GM19467 (cell line): ENCODE results near the gene SPSB1.

ENCODE experiments used
- ATAC-seq: cut with Tn5 transposase; IDR thresholded peaks from one replicate; pipeline ENCODE4 v1.9.1; 2021; ENCODE audit warnings: mild to moderate bottlenecking, moderate library complexity; ENCODE audit not compliant: unreplicated experiment

Gene SPSB1

GRCh38 chr1:9278585-9279153 lies 14.0 kb upstream of the SPSB1 start:
- no peak for ATAC-seq

- ATAC-seq, result no peak
Observed at GRCh38 chr1:9279172-9279840, 13.4 kb upstream of the SPSB1 start.

- no peak for ATAC-seq
Observed at GRCh38 chr1:9280015-9280860, 12.5 kb upstream of the SPSB1 start.

- no peak for ATAC-seq
Observed at GRCh38 chr1:9281071-9281827, 11.4 kb upstream of the SPSB1 start.

- no peak for ATAC-seq
Observed at GRCh38 chr1:9281908-9282695, 10.6 kb upstream of the SPSB1 start.

- ATAC-seq, result no peak
Observed at GRCh38 chr1:9282696-9282955, 10.1 kb upstream of the SPSB1 start.

- ATAC-seq, result no peak
Observed at GRCh38 chr1:9284061-9284460, 8.6 kb upstream of the SPSB1 start.

- no peak for ATAC-seq
Observed at GRCh38 chr1:9286556-9286955, 6.1 kb upstream of the SPSB1 start.

GRCh38 chr1:9289090-9289534 lies 3.6 kb upstream of the SPSB1 start:
- no peak for ATAC-seq

GRCh38 chr1:9289711-9290485 lies 2.8 kb upstream of the SPSB1 start:
- no peak for ATAC-seq

- no peak for ATAC-seq
Observed at GRCh38 chr1:9291914-9292360, 757 bp upstream of the SPSB1 start.

GRCh38 chr1:9293241-9293532 lies 493 bp downstream of the SPSB1 start:
- ATAC-seq, result no peak

GRCh38 chr1:9293533-9294404 lies 1.1 kb downstream of the SPSB1 start:
- no peak for ATAC-seq

- no peak for ATAC-seq
Observed at GRCh38 chr1:9294405-9294773, 1.7 kb downstream of the SPSB1 start.

GRCh38 chr1:9294910-9295636 lies 2.4 kb downstream of the SPSB1 start:
- ATAC-seq, result no peak

GRCh38 chr1:9295884-9296283 lies 3.2 kb downstream of the SPSB1 start:
- ATAC-seq, result no peak

GRCh38 chr1:9296850-9297249 lies 4.2 kb downstream of the SPSB1 start:
- no peak for ATAC-seq

GRCh38 chr1:9297831-9298230 lies 5.1 kb downstream of the SPSB1 start:
- no peak for ATAC-seq

- no peak for ATAC-seq
Observed at GRCh38 chr1:9298282-9298681, 5.6 kb downstream of the SPSB1 start.
